Astrocyte (in vitro differentiated cells and primary cell): ENCODE results near the gene ARMC7. TPM values are rescaled to one million over a fixed set of nuclear protein-coding genes. Genes with fewer than 3 reads are reported as not detected.
"Not testable (repeated sequence)": the region's sequence is repeated elsewhere in the genome, so short reads cannot be mapped to it uniquely, and the experiment has no call there.

Experiments used
- DNase-seq: peaks from one replicate; pipeline ENCODE4 v3.0.0-alpha.2; 2010; ENCODE audit warnings: low read depth
- FAIRE-seq: peaks from 2 replicates; lab custom pipeline; 2011; peaks lifted over from hg19 to GRCh38; lab: Jason Lieb, UNC
- H2AFZ ChIP-seq: 2 replicates; pipeline ENCODE4 v1.6.0; 2012; ENCODE audit warnings: low read depth, low read length, inconsistent platforms
- H3K27ac ChIP-seq: 2 replicates; pipeline ENCODE4 v1.5.1; 2011; ENCODE audit warnings: low read depth, low read length, inconsistent platforms
- H3K27me3 ChIP-seq: 2 replicates; pipeline ENCODE4 v1.6.0; 2011; ENCODE audit warnings: low read length, inconsistent platforms; ENCODE audit not compliant: insufficient read depth
- H3K36me3 ChIP-seq: 2 replicates; pipeline ENCODE4 v1.5.1; 2011; ENCODE audit warnings: low read length, inconsistent platforms; ENCODE audit not compliant: insufficient read depth
- H3K4me1 ChIP-seq: 2 replicates; pipeline ENCODE4 v1.5.1; 2011; ENCODE audit warnings: low read length, inconsistent platforms; ENCODE audit not compliant: insufficient read depth
- H3K4me2 ChIP-seq: 2 replicates; pipeline ENCODE4 v1.6.0; 2012; ENCODE audit warnings: low read length, inconsistent platforms
- H3K4me3 ChIP-seq: 2 replicates; pipeline ENCODE4 v1.5.1; 2011; ENCODE audit warnings: low read depth, mild to moderate bottlenecking, low read length, inconsistent platforms; ENCODE audit not compliant: insufficient read depth
- H3K79me2 ChIP-seq: 2 replicates; pipeline ENCODE4 v1.6.0; 2012; ENCODE audit warnings: mild to moderate bottlenecking, low read length, inconsistent platforms; ENCODE audit not compliant: insufficient read depth
- H3K9ac ChIP-seq: 2 replicates; pipeline ENCODE4 v1.6.0; 2012; ENCODE audit warnings: mild to moderate bottlenecking, low read length, inconsistent platforms
- H3K9me3 ChIP-seq: 2 replicates; pipeline ENCODE4 v1.5.1; 2012; ENCODE audit warnings: low read depth, mild to moderate bottlenecking, low read length, inconsistent platforms; ENCODE audit not compliant: insufficient read depth
- H4K20me1 ChIP-seq: 2 replicates; pipeline ENCODE4 v1.6.0; 2012; ENCODE audit warnings: low read length, inconsistent platforms; ENCODE audit not compliant: insufficient read depth
- H3K27ac Mint-ChIP-seq: one replicate; pipeline ENCODE4 v1.8.0; 2021; ENCODE audit warnings: mild to moderate bottlenecking, mixed read lengths; ENCODE audit not compliant: unreplicated experiment
- H3K27me3 Mint-ChIP-seq: one replicate; pipeline ENCODE4 v1.8.0; 2021; ENCODE audit warnings: low read depth, mixed read lengths; ENCODE audit not compliant: unreplicated experiment
- H3K36me3 Mint-ChIP-seq: one replicate; pipeline ENCODE4 v1.8.0; 2021; ENCODE audit warnings: low read depth, mixed read lengths; ENCODE audit not compliant: unreplicated experiment
- H3K4me1 Mint-ChIP-seq: one replicate; pipeline ENCODE4 v1.8.0; 2021; ENCODE audit warnings: low read depth, mixed read lengths; ENCODE audit not compliant: unreplicated experiment
- H3K4me3 Mint-ChIP-seq: one replicate; pipeline ENCODE4 v1.8.0; 2021; ENCODE audit warnings: mild to moderate bottlenecking, moderate library complexity, mixed read lengths; ENCODE audit not compliant: unreplicated experiment
- H3K9me3 Mint-ChIP-seq: one replicate; pipeline ENCODE4 v1.8.0; 2021; ENCODE audit warnings: mild to moderate bottlenecking, mixed read lengths; ENCODE audit not compliant: unreplicated experiment
- CTCF ChIP-seq: IDR thresholded peaks from 2 replicates; pipeline ENCODE4 v1.5.1; 2011; ENCODE audit warnings: low read depth, mild to moderate bottlenecking, inconsistent platforms, low read length, moderate library complexity; ENCODE audit not compliant: insufficient read depth
- EZH2 ChIP-seq: IDR thresholded peaks from 2 replicates; pipeline ENCODE4 v1.6.1; 2012; ENCODE audit warnings: mild to moderate bottlenecking, low read length, inconsistent platforms; ENCODE audit not compliant: insufficient read depth
- total RNA-seq: library from RNA; stranded (reverse); gene quantifications from 2 replicates; pipeline ENCODE4 v1.2.1, GENCODE V29; 2021

The ARMC7 gene
- total RNA-seq, 1 donor from 2014 or later, result 11.9 TPM

GRCh38 chr17:75125984-75126383 lies 16.2 kb downstream of the ARMC7 start:
- Histone ChIP-seq H3K9me3 (no peaks in the 10 kb centered on the region), H3K4me3 (no peak overlapping the region), H4K20me1 (peaks cover 15% of the 10 kb centered on the region), H3K9ac (no peak overlapping the region), H3K4me2 (no peak overlapping the region), H3K27me3 (no peaks in the 10 kb centered on the region), H3K36me3 (peaks cover 6% of the 10 kb centered on the region), H2AFZ (no peak overlapping the region), H3K79me2 (peaks cover 19% of the 10 kb centered on the region), H3K4me1 (peaks cover 19% of the 10 kb centered on the region), H3K27ac (no peak overlapping the region)
- Mint-ChIP-seq H3K36me3 (peaks cover 3% of the 10 kb centered on the region), H3K9me3 (no peaks in the 10 kb centered on the region), H3K27me3 (no peaks in the 10 kb centered on the region), H3K4me3 (no peak overlapping the region), H3K4me1 (peaks cover 12% of the 10 kb centered on the region), H3K27ac (no peak overlapping the region)
- DNase-seq (no peak), FAIRE-seq (no peak)
- TF ChIP-seq EZH2 (no peak), CTCF (no peak)

- Histone ChIP-seq H3K4me2 (no peak overlapping the region), H2AFZ (no peak overlapping the region), H3K36me3 (peaks cover 6% of the 10 kb centered on the region), H3K9ac (no peak overlapping the region), H4K20me1 (peaks cover 15% of the 10 kb centered on the region), H3K9me3 (no peaks in the 10 kb centered on the region), H3K4me1 (peaks cover 23% of the 10 kb centered on the region), H3K79me2 (peaks cover 24% of the 10 kb centered on the region), H3K4me3 (no peak overlapping the region), H3K27ac (no peak overlapping the region), H3K27me3 (no peaks in the 10 kb centered on the region)
- Mint-ChIP-seq H3K36me3 (peaks cover 3% of the 10 kb centered on the region), H3K27ac (no peak overlapping the region), H3K4me1 (peaks cover 12% of the 10 kb centered on the region), H3K9me3 (no peaks in the 10 kb centered on the region), H3K4me3 (no peak overlapping the region), H3K27me3 (no peaks in the 10 kb centered on the region)
- FAIRE-seq (no peak), DNase-seq (no peak)
- TF ChIP-seq CTCF (no peak), EZH2 (no peak)
Observed at GRCh38 chr17:75126954-75127353, 17.2 kb downstream of the ARMC7 start.

- Mint-ChIP-seq H3K4me3 (peak overlapping the region; percentile 50), H3K4me1 (peaks cover 12% of the 10 kb centered on the region)
- not testable (repeated sequence) for FAIRE-seq, H2AFZ ChIP-seq, H3K4me2 ChIP-seq, H3K27ac Mint-ChIP-seq, H3K9me3 ChIP-seq, H3K36me3 Mint-ChIP-seq, H3K36me3 ChIP-seq, DNase-seq, H3K9me3 Mint-ChIP-seq, H3K27me3 ChIP-seq, H3K27ac ChIP-seq, H3K4me3 ChIP-seq, H3K27me3 Mint-ChIP-seq, H3K9ac ChIP-seq
- Histone ChIP-seq H4K20me1 (peaks cover 15% of the 10 kb centered on the region), H3K79me2 (peaks cover 24% of the 10 kb centered on the region), H3K4me1 (peaks cover 25% of the 10 kb centered on the region)
Observed at GRCh38 chr17:75127936-75128335, 18.2 kb downstream of the ARMC7 start.
